ENCODE data around the gene WDR90. TPM values are rescaled to one million over a fixed set of nuclear protein-coding genes. Genes with fewer than 3 reads are reported as not detected.
A peak's percentile ranks its signal among the peaks of the same experiment; 100 is the strongest.

WDR90 gene
- total and polyA plus RNA-seq, 2 of the 13 experiments (the other 11 are each of a cell fraction or from before 2014, with no cell fraction given): 14.9 to 28.9 TPM

DNA sequence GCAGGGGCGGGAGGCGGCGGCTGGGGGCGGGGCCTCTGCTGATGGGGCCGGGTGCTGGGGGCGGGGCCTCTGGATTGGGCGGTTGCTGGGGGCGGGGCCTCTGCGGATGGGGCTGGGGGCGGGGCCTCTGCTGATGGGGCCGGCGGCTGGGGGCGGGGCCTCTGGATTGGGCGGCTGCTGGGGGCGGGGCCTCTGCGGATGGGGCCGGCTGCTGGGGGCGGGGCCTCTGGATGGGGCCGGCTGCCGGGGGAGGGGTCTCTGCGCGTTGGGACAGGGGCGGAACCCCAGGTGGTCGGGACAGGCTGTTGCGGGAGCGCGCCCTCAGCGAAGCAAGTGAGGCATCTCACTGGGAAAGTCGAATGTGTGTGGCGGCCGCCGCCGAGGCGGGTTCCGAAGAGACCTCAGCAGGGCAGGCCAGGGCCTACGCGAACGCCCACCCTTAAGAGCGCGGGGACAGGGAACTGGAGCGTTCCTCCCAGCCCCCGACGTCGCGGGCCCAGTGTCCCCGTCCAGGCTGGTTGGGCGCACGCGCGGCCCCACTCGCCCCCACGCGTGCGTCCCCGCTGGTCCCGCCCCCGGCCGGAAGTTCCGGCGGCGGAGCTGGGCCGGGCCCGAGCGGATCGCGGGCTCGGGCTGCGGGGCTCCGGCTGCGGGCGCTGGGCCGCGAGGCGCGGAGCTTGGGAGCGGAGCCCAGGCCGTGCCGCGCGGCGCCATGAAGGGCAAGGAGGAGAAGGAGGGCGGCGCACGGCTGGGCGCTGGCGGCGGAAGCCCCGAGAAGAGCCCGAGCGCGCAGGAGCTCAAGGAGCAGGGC lies 30.9 kb downstream of the WDR90 start, which contains the start of gene STUB1 (continued):
- TF ChIP-seq ZBTB39 (CRISPR knock-in tag; IDR thresholded peaks at IDR 0.05) (no peak), ZFP37 (CRISPR knock-in tag; IDR thresholded peaks at IDR 0.05; ENCODE audit: borderline replicate concordance) (no peak), DNMT1 (CRISPR knock-in tag; IDR thresholded peaks at IDR 0.05) (peak; percentile 70; the same call in 1 of the 2 replicates), ELF3 (CRISPR knock-in tag; IDR thresholded peaks at IDR 0.05) (0 out of 2 replicates have a peak, but pooled peaks have one; percentile 13), FOXA1 (IDR thresholded peaks at IDR 0.05) (no peak), FOXA1 (CRISPR knock-in tag; IDR thresholded peaks at IDR 0.05) (no peak), CREBL2 (CRISPR knock-in tag; IDR thresholded peaks at IDR 0.05; ENCODE audit: borderline replicate concordance) (no peak), ZNF598 (CRISPR knock-in tag; IDR thresholded peaks at IDR 0.05; ENCODE audit: borderline replicate concordance) (no peak), ZNF136 (CRISPR knock-in tag; IDR thresholded peaks at IDR 0.05; ENCODE audit: low read depth) (no peak), MBD4 (IDR thresholded peaks at IDR 0.05; ENCODE audit: borderline replicate concordance, low read length) (no peak), ZFP90 (CRISPR knock-in tag; IDR thresholded peaks at IDR 0.05; ENCODE audit: borderline replicate concordance) (no peak), ZBTB21 (CRISPR knock-in tag; IDR thresholded peaks at IDR 0.05) (no peak), ZNF550 (CRISPR knock-in tag; IDR thresholded peaks at IDR 0.05; ENCODE audit: borderline replicate concordance) (no peak), CHD2 (IDR thresholded peaks at IDR 0.05; ENCODE audit: low read depth, low read length) (no peak), KAT2B (IDR thresholded peaks at IDR 0.05; ENCODE audit: borderline replicate concordance, low read depth, low read length) (no peak), ZFY (CRISPR knock-in tag; IDR thresholded peaks at IDR 0.05) (peak; percentile 75), PHF21A (CRISPR knock-in tag; IDR thresholded peaks at IDR 0.05) (0 out of 2 replicates have a peak, but pooled peaks have one; percentile 27), CBFB (CRISPR knock-in tag; IDR thresholded peaks at IDR 0.05) (no peak), TARDBP (CRISPR knock-in tag; IDR thresholded peaks at IDR 0.05) (no peak), MIER2 (CRISPR knock-in tag; IDR thresholded peaks at IDR 0.05) (no peak), NRL (CRISPR knock-in tag; IDR thresholded peaks at IDR 0.05; ENCODE audit: borderline replicate concordance) (no peak), KLF15 (CRISPR knock-in tag; IDR thresholded peaks at IDR 0.05; ENCODE audit: borderline replicate concordance) (no peak), ZNF251 (CRISPR knock-in tag; IDR thresholded peaks at IDR 0.05) (no peak), ZNF839 (CRISPR knock-in tag; IDR thresholded peaks at IDR 0.05; ENCODE audit: borderline replicate concordance) (no peak), MAX (IDR thresholded peaks at IDR 0.05) (peak; percentile 80), RCOR2 (CRISPR knock-in tag; IDR thresholded peaks at IDR 0.05) (no peak)
- TF ChIP-seq, protein P1, sequence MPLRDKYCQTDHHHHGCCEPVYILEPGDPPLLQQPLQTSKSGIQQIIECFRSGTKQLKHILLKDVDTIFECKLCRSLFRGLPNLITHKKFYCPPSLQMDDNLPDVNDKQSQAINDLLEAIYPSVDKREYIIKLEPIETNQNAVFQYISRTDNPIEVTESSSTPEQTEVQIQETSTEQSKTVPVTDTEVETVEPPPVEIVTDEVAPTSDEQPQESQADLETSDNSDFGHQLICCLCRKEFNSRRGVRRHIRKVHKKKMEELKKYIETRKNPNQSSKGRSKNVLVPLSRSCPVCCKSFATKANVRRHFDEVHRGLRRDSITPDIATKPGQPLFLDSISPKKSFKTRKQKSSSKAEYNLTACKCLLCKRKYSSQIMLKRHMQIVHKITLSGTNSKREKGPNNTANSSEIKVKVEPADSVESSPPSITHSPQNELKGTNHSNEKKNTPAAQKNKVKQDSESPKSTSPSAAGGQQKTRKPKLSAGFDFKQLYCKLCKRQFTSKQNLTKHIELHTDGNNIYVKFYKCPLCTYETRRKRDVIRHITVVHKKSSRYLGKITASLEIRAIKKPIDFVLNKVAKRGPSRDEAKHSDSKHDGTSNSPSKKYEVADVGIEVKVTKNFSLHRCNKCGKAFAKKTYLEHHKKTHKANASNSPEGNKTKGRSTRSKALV (CRISPR knock-in tag; IDR thresholded peaks at IDR 0.05): no peak
